ENCODE results near the gene CAPN3.

CAPN3 gene

DNA sequence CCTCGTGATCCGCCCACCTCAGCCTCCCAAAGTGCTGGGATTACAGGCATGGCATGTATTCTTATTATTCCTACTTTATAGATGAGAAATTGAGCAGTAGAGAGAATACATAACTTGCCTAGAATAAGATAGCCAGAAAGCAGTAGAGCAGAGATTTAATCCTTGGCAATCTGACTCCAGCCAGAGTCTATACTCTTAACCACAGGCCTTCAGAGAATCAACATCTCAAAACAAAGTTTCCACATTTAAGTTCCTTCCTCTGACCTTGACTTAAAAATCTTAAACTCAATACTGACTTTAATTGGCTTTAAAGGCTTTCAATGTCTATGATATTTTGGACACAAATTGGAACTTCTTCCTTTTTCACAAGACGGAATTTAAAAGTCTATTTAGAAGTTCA lies 94.5 kb downstream of the CAPN3 start:
- DNase-seq (ENCODE audit: low read depth), result no peak

DNA sequence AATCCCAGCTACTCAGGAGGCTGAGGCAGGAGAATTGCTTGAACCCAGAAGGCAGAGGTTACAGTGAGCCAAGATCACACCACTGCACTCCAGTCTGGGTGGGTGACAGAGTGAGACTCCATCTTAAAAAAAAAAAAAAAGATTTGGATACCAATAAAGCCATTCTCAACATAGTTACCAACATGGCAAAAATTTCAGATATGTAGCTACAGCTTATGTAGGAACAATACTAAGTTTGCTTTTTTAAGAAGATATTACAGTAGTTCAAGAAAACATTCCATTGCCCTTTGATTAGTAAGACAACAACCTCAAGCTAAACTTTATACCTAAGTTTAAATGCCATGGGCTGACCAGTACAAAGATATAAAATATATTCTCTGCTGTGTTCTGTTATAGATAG lies 97.2 kb downstream of the CAPN3 start:
- no peak for DNase-seq (ENCODE audit: low read depth)

DNA sequence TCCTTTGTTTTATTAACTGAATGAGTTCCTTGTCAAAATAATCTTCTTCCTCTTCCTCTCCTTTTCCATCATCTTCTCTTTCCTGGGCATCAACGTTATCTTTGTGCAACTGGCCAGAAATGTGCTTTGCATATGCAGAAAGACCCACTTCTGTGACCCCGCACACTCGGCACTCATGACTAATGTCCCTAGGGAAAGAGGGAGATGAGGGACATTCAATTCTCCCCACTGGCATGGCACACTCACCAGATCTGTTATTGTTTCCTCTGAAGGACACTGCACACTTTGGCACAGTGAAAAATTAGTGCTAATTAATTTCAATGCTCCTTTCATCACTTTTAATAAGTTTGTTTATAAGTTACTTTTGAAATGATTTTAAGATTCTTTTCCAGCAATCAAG lies 97.7 kb downstream of the CAPN3 start:
- no peak for DNase-seq (ENCODE audit: low read depth)

DNA sequence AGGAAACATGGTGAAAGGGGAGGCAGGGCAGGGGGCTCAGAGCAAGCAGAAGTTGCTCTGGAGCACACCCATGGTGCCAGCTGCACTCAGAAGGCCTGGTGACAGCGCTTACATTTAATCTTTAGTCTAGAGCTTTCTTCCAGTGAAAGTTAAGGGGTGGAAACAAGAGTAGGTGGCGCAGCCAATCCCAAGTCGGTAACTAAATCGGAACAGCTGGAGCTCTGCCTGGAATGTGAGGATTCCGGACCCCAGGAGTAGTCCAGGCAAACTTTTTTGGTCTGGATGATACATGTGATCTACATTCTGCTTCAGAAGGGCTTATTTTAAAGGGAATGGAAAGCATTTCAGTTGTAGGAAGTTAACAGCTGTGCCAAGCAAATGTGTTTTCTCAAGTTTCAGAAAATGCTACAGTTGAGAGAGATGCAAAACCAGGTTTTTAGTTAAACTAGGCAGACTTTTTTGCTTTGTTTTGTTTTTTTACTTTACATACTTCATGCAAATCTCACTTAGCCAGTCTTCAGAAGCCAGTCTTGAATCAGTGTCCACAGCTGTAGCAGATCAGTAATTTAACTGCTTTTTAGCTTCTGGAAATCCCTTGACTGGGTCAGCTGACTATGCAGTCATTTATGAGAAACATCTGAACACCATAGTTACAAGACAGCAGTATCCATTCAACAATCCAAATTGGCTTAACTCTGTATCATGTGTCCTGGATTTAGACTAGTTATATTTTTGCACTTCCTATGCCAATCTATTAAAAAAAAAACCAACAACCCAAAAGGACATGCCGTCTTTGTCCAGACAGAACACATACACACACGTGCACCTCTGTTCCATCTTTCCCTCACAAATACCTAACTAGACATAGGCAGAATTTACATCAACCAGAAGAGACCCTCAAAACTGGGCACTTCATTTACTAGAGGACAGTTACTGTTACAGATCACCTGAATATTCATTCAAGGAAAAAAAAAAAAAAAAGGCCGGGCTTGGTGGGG lies 98.4 kb downstream of the CAPN3 start:
- no peak for DNase-seq (ENCODE audit: low read depth)

DNA sequence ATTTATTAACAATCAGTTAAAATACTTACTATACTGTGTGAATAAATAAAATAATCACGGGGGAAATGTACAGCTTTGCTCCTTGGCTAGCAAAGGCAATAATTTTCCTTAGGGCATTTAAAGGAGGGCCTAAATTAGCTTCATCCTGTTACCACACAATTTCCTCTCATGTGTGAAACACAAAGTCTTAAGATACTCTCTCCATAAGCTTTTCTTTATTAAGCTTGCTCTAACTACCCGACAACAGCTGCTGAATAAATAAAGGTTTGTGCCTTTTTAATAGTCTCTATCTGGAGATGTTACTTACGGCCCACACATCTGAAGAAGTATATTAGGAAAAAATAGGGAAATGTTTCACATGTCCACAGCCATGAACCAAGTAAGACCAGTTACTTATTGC lies 102.0 kb downstream of the CAPN3 start:
- DNase-seq (ENCODE audit: low read depth), result no peak
